ENCODE results near the gene MORC2.

Gene MORC2

DNA sequence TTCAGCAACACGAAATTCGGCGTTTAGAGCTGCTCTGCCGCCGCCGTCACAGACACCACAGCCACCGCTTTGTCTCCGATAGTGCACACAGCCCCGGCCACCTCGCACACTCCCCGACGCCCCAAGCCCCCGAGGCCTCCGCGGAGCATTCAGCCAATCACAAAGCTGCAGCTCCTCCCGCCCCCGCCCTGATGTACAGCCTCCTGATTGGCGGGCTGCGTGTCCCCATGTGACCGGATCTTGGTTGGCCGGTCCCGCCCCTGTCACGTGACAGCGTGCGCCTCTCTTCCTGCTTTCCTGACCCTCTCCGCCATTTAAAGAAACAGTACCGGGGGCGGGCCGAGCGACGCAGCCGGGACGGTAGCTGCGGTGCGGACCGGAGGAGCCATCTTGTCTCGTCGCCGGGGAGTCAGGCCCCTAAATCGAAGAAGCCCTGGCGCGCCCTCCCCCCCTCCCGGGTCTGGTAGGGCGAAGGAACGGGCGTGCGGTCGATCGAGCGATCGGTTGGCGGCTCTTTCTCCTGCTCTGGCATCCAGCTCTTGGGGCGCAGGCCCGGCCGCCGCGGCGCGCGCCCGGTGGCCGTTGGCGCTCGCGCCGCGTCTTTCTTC is 454 bp upstream of the MORC2 start, which contains the start of gene TUG1 (continued):
- TF ChIP-seq ZNF610 (tag by site-specific recombination; IDR thresholded peaks at IDR 0.05; ENCODE audit: borderline replicate concordance): peak; percentile 44; the same call in 1 of the 2 replicates
- no peak for TF ChIP-seq ZNF530 (tag by site-specific recombination; IDR thresholded peaks at IDR 0.05; ENCODE audit: low read depth)
- no peak for TF ChIP-seq ZBTB44 (tag by site-specific recombination; IDR thresholded peaks at IDR 0.05)
- no peak for TF ChIP-seq HOXD13 (CRISPR knock-in tag; IDR thresholded peaks at IDR 0.05; ENCODE audit: borderline replicate concordance)
- no peak; the same call in 1 of the 2 replicates for TF ChIP-seq MEIS1 (CRISPR knock-in tag; IDR thresholded peaks at IDR 0.05; ENCODE audit: borderline replicate concordance)
- TF ChIP-seq ZNF518A (tag by site-specific recombination; conservative IDR thresholded peaks at IDR 0.05; ENCODE audit: low read depth): peak; percentile 91
- no peak for TF ChIP-seq ZNF747 (tag by site-specific recombination; IDR thresholded peaks at IDR 0.05)
- TF ChIP-seq GLIS2 (tag by site-specific recombination; IDR thresholded peaks at IDR 0.05): no peak
- TF ChIP-seq ZNF677 (tag by site-specific recombination; IDR thresholded peaks at IDR 0.05): 0 out of 2 replicates have a peak, but pooled peaks have one; percentile 33
- TF ChIP-seq, protein P1, sequence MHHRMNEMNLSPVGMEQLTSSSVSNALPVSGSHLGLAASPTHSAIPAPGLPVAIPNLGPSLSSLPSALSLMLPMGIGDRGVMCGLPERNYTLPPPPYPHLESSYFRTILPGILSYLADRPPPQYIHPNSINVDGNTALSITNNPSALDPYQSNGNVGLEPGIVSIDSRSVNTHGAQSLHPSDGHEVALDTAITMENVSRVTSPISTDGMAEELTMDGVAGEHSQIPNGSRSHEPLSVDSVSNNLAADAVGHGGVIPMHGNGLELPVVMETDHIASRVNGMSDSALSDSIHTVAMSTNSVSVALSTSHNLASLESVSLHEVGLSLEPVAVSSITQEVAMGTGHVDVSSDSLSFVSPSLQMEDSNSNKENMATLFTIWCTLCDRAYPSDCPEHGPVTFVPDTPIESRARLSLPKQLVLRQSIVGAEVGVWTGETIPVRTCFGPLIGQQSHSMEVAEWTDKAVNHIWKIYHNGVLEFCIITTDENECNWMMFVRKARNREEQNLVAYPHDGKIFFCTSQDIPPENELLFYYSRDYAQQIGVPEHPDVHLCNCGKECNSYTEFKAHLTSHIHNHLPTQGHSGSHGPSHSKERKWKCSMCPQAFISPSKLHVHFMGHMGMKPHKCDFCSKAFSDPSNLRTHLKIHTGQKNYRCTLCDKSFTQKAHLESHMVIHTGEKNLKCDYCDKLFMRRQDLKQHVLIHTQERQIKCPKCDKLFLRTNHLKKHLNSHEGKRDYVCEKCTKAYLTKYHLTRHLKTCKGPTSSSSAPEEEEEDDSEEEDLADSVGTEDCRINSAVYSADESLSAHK (tag by site-specific recombination; IDR thresholded peaks at IDR 0.05): no peak
- TF ChIP-seq ZNF214 (tag by site-specific recombination; IDR thresholded peaks at IDR 0.05; ENCODE audit: borderline replicate concordance): no peak
- TF ChIP-seq ZNF112 (tag by site-specific recombination; IDR thresholded peaks at IDR 0.05): no peak
- no peak for TF ChIP-seq ZNF623 (tag by site-specific recombination; IDR thresholded peaks at IDR 0.05)
- no peak for TF ChIP-seq ZNF514 (tag by site-specific recombination; IDR thresholded peaks at IDR 0.05)
- no peak for TF ChIP-seq SCRT2 (tag by site-specific recombination; IDR thresholded peaks at IDR 0.05)
- TF ChIP-seq, protein P2, sequence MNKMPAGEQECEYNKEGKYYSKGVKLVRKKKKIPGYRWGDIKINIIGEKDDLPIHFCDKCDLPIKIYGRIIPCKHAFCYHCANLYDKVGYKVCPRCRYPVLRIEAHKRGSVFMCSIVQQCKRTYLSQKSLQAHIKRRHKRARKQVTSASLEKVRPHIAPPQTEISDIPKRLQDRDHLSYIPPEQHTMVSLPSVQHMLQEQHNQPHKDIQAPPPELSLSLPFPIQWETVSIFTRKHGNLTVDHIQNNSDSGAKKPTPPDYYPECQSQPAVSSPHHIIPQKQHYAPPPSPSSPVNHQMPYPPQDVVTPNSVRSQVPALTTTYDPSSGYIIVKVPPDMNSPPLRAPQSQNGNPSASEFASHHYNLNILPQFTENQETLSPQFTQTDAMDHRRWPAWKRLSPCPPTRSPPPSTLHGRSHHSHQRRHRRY (tag by site-specific recombination; IDR thresholded peaks at IDR 0.05): no peak
- TF ChIP-seq BCL11B (tag by site-specific recombination; IDR thresholded peaks at IDR 0.05; ENCODE audit: low read depth): no peak
- peak; percentile 49 for TF ChIP-seq ZEB2 (tag by site-specific recombination; IDR thresholded peaks at IDR 0.05)
- no peak for TF ChIP-seq ZNF10 (tag by site-specific recombination; IDR thresholded peaks at IDR 0.05)
- TF ChIP-seq, protein P3, sequence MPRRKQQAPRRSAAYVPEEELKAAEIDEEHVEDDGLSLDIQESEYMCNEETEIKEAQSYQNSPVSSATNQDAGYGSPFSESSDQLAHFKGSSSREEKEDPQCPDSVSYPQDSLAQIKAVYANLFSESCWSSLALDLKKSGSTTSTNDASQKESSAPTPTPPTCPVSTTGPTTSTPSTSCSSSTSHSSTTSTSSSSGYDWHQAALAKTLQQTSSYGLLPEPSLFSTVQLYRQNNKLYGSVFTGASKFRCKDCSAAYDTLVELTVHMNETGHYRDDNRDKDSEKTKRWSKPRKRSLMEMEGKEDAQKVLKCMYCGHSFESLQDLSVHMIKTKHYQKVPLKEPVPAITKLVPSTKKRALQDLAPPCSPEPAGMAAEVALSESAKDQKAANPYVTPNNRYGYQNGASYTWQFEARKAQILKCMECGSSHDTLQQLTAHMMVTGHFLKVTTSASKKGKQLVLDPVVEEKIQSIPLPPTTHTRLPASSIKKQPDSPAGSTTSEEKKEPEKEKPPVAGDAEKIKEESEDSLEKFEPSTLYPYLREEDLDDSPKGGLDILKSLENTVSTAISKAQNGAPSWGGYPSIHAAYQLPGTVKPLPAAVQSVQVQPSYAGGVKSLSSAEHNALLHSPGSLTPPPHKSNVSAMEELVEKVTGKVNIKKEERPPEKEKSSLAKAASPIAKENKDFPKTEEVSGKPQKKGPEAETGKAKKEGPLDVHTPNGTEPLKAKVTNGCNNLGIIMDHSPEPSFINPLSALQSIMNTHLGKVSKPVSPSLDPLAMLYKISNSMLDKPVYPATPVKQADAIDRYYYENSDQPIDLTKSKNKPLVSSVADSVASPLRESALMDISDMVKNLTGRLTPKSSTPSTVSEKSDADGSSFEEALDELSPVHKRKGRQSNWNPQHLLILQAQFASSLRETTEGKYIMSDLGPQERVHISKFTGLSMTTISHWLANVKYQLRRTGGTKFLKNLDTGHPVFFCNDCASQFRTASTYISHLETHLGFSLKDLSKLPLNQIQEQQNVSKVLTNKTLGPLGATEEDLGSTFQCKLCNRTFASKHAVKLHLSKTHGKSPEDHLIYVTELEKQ (tag by site-specific recombination; IDR thresholded peaks at IDR 0.05; ENCODE audit: borderline replicate concordance): no peak
- TF ChIP-seq ZNF660 (tag by site-specific recombination; IDR thresholded peaks at IDR 0.05): no peak
- TF ChIP-seq ZNF157 (tag by site-specific recombination; IDR thresholded peaks at IDR 0.05): no peak
- no peak for TF ChIP-seq ZNF404 (tag by site-specific recombination; IDR thresholded peaks at IDR 0.05)
- TF ChIP-seq ZNF777 (tag by site-specific recombination; IDR thresholded peaks at IDR 0.05; ENCODE audit: borderline replicate concordance): no peak
- no peak for TF ChIP-seq ZNF146 (tag by site-specific recombination; IDR thresholded peaks at IDR 0.05)
- TF ChIP-seq ZNF76 (tag by site-specific recombination; IDR thresholded peaks at IDR 0.05; ENCODE audit: borderline replicate concordance, low read depth): peak; percentile 28; the same call in 1 of the 2 replicates
- no peak for TF ChIP-seq KLF7 (tag by site-specific recombination; IDR thresholded peaks at IDR 0.05; ENCODE audit: borderline replicate concordance)
